Panc1 (cell line): ENCODE data around the gene NAPA. TPM values are rescaled to one million over a fixed set of nuclear protein-coding genes. Genes with fewer than 3 reads are reported as not detected.

Experiments used
- ATAC-seq: fragments of 200-7000 bp; cut with Tn5 transposase; 2 replicates; pipeline ENCODE4 v1.9.1; 2020; ENCODE audit warnings: mild to moderate bottlenecking, moderate library complexity
- BruUV-seq: library from RNA; stranded (reverse); fragments of 400-500 nt; replicated peaks from 2 replicates; lab custom pipeline; 2021; lab: Mats Ljungman, UMichigan
- CTCF ChIA-PET: fragments of 300-600 bp; sonication (Branson Sonifier 250); formaldehyde crosslinking; loops from one replicate; lab custom pipeline; 2022; ENCODE audit warnings: antibody characterized with exemption; lab: Charles Lee
- POLR2A ChIA-PET: fragments of 300-600 bp; sonication (Branson Sonifier 250); formaldehyde crosslinking; loops from one replicate; lab custom pipeline; 2022; ENCODE audit warnings: antibody characterized with exemption; lab: Charles Lee
- DNase-seq: peaks from one replicate; pipeline ENCODE4 v3.0.0-alpha.2; 2010; ENCODE audit warnings: low read depth, low spot score
- H3K27ac ChIP-seq: 2 replicates; pipeline ENCODE4 v1.5.1; 2011; ENCODE audit warnings: mild to moderate bottlenecking, low read length, inconsistent platforms
- H3K27me3 ChIP-seq: fragments of 200-500 bp; sonication (Bioruptor generic); 2 replicates; pipeline ENCODE4 v1.6.0; 2014; ENCODE audit warnings: low read length, inconsistent platforms; ENCODE audit not compliant: control insufficient read depth, insufficient read depth
- H3K36me3 ChIP-seq: fragments of 200-500 bp; sonication (Bioruptor generic); 2 replicates; pipeline ENCODE4 v1.5.1; 2014; ENCODE audit warnings: inconsistent platforms, mild to moderate bottlenecking, low read length, moderate library complexity; ENCODE audit not compliant: control insufficient read depth, insufficient read depth
- H3K4me1 ChIP-seq: 2 replicates; pipeline ENCODE4 v1.5.1; 2011; ENCODE audit warnings: inconsistent platforms, mild to moderate bottlenecking, low read length, moderate library complexity; ENCODE audit not compliant: control insufficient read depth, insufficient read depth
- H3K4me3 ChIP-seq, 2 experiments: 2 replicates each; pipeline ENCODE4 v1.5.1; 2011 to 2012; ENCODE audit warnings: low read depth in 2 of 2, low read length in 2 of 2, mild to moderate bottlenecking in 2 of 2, inconsistent platforms in 1 of 2, moderate library complexity in 1 of 2
- H3K9me3 ChIP-seq: fragments of 200-500 bp; sonication (Bioruptor generic); 2 replicates; pipeline ENCODE4 v1.5.1; 2014; ENCODE audit warnings: low read depth, mild to moderate bottlenecking, inconsistent platforms, low read length, moderate library complexity; ENCODE audit not compliant: control insufficient read depth, insufficient read depth
- POLR2AphosphoS5 ChIP-seq: IDR thresholded peaks from 2 replicates; pipeline ENCODE4 v1.6.1; 2012; ENCODE audit warnings: mild to moderate bottlenecking, low read depth, low read length, moderate library complexity
- REST ChIP-seq, 2 experiments: IDR thresholded peaks; 2 replicates each; pipeline ENCODE4 v1.6.1; 2011 to 2012; ENCODE audit warnings: low read depth in 2 of 2, control low read depth in 1 of 2, low read length in 1 of 2, mild to moderate bottlenecking in 1 of 2, moderate library complexity in 1 of 2; ENCODE audit not compliant: insufficient read depth in 1 of 2
- SIN3A ChIP-seq: IDR thresholded peaks from 2 replicates; pipeline ENCODE4 v1.6.1; 2012; ENCODE audit warnings: low read depth, mild to moderate bottlenecking, low read length, moderate library complexity, borderline replicate concordance; ENCODE audit not compliant: insufficient read depth
- TCF7L2 ChIP-seq: IDR thresholded peaks from 2 replicates; pipeline ENCODE4 v1.6.1; 2011; ENCODE audit warnings: mild to moderate bottlenecking, low read depth, low read length, inconsistent platforms
- in situ Hi-C: cut with HindIII; loops from 2 replicates; pipeline ENCODE4 v1.10.0; 2016; ENCODE audit warnings: low sequenced_read_pairs, low pct_unique_long_range_greater_than_20kb
- intact Hi-C: fragments of 100-400 bp; cut with micrococcal nuclease; formaldehyde crosslinking; loops from one replicate; pipeline ENCODE4 v1.10.0; 2022; ENCODE audit not compliant: unreplicated experiment
- total RNA-seq: library from RNA; stranded (reverse); gene quantifications from one replicate; pipeline ENCODE4 v1.2.1, GENCODE V29; 2021; ENCODE audit not compliant: unreplicated experiment
- TF ChIP-seq, protein P1 (sequence below): fragments of 450-650 bp; IDR thresholded peaks from 2 replicates; pipeline ENCODE4 v1.5.1; 2017; ENCODE audit warnings: mild to moderate bottlenecking

NAPA gene
- total RNA-seq, 1 experiment from 2014 or later, result 71.0 TPM

DNA sequence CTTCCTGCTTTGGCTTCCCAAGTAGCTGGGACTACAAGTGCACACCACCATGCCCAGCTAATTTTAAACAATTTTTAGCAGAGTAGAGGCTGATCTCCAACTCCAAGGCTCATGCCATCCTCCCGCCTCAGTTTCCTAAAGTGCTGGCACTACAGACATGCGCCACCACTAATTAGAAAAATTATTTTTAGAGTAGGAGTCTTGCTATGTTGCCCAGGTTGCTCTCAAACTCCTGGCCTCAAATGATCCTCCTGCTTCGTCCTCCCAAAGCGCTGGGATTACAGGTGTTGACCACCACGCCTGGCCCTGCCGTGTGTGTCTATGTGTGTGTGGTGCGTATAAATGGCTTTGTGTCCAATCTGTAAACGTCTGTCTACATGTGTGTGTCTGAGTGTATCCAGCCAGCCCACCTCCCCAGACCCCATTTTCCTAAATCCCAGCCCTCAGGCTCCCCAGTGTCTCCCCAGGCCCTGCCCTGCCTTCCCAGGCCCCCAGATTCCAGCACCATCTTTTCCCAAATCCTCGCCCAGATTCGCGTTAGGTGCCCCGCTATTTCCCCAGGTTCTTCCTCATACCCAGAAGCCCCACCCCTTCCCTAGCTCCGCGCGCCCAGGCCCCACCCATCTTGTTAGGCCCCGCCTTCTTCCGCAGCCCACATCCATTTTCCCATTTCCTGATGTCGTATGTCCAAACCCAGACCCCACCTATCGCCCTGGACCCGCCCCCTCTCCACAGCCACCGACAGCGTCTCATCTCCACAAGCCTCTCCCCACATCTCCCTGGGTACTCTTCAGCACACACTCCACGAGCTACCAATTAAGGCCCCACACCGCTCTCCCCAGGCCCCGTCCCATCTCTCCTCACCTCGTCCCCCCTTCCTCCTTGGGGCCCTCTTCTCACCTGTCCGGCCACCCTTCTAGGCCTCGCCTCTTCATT is 68.1 kb downstream of the NAPA start:
- no peaks in the 10 kb centered on the region for H3K36me3 ChIP-seq
- H3K9me3 ChIP-seq, result no peaks in the 10 kb centered on the region
- H3K27ac ChIP-seq, result no peak overlapping the region
- H3K27me3 ChIP-seq, result peaks cover 4% of the 10 kb centered on the region; the same call in 1 of the 2 replicates
- H3K4me3 ChIP-seq, result no peak overlapping the region
- POLR2A ChIA-PET, result no interaction called here
- in situ Hi-C loops (no loop called here), intact Hi-C loops (no loop called here)
- DNase-seq (no peak), ATAC-seq (peak; percentile 36)
- no peak for TF ChIP-seq SIN3A
- no peak for TF ChIP-seq TCF7L2
- no peak for TF ChIP-seq POLR2AphosphoS5
- TF ChIP-seq REST (IDR thresholded peaks at IDR 0.05; ENCODE audit: insufficient read depth in 1 of 2, low read depth in 2 of 2, low read length in 1 of 2), result no peak
- TF ChIP-seq, protein P1, sequence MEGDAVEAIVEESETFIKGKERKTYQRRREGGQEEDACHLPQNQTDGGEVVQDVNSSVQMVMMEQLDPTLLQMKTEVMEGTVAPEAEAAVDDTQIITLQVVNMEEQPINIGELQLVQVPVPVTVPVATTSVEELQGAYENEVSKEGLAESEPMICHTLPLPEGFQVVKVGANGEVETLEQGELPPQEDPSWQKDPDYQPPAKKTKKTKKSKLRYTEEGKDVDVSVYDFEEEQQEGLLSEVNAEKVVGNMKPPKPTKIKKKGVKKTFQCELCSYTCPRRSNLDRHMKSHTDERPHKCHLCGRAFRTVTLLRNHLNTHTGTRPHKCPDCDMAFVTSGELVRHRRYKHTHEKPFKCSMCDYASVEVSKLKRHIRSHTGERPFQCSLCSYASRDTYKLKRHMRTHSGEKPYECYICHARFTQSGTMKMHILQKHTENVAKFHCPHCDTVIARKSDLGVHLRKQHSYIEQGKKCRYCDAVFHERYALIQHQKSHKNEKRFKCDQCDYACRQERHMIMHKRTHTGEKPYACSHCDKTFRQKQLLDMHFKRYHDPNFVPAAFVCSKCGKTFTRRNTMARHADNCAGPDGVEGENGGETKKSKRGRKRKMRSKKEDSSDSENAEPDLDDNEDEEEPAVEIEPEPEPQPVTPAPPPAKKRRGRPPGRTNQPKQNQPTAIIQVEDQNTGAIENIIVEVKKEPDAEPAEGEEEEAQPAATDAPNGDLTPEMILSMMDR, result no peak
- CTCF ChIA-PET, result interaction anchor here (0.6 kb wide), 2 partner anchors 27 to 864 kb away, joined by 4 to 5 read pairs; partner anchors contain the start of gene MEIS3
- no TSS peak for BruUV-seq
- no peaks in the 10 kb centered on the region for H3K4me1 ChIP-seq

DNA sequence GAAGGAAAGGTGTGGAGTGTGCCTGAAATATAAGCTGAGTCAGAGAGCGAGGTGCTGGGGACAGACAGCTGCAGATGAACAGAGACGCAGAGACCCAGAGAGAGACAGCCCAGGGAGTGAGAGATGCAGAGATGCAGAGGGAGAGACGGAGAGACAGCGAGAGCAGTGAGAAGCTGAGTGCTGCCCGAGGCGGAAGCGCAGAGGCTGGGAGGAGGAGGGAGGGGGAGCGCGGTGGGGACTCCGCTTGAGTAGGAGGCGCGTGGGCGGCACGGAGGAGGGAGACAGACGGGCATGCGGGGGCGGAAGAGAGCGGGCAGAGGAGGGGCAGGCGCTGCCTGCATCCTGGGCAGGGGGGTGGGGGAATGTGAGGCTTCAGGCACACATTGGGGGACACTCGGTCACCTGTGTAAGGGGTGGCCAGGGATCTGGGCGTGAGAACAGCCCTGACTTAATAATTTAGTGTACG is 68.9 kb downstream of the NAPA start:
- intact Hi-C loops (no loop called here), in situ Hi-C loops (no loop called here)
- BruUV-seq, result no TSS peak
- ATAC-seq, result peak; percentile 58
- Histone ChIP-seq H3K4me1 (no peaks in the 10 kb centered on the region), H3K36me3 (no peaks in the 10 kb centered on the region), H3K27ac (no peak overlapping the region), H3K27me3 (peaks cover 2% of the 10 kb centered on the region; the same call in 1 of the 2 replicates), H3K4me3 (peak overlapping the region in 1 of 2 experiments; percentile 21; a peak in 2 of 4 replicates), H3K9me3 (no peaks in the 10 kb centered on the region)
- TF ChIP-seq REST (IDR thresholded peaks at IDR 0.05; ENCODE audit: insufficient read depth in 1 of 2, low read depth in 2 of 2, low read length in 1 of 2) (no peak), TCF7L2 (no peak), POLR2AphosphoS5 (no peak), SIN3A (no peak)
- TF ChIP-seq, protein P1, result no peak
- DNase-seq, result no peak
- CTCF ChIA-PET, result no interaction called here
- POLR2A ChIA-PET, result no interaction called here
